Inferior parietal cortex (tissue), 1 donor: Measurements from ENCODE around the gene IL1RAPL2.
"Not testable (repeated sequence)": the region's sequence is repeated elsewhere in the genome, so short reads cannot be mapped to it uniquely, and the experiment has no call there.

ENCODE experiments used
- DNase-seq: peaks from one replicate; pipeline ENCODE4 v3.0.0-alpha.2; 2016; ENCODE audit errors: extremely low spot score

Gene IL1RAPL2

DNA sequence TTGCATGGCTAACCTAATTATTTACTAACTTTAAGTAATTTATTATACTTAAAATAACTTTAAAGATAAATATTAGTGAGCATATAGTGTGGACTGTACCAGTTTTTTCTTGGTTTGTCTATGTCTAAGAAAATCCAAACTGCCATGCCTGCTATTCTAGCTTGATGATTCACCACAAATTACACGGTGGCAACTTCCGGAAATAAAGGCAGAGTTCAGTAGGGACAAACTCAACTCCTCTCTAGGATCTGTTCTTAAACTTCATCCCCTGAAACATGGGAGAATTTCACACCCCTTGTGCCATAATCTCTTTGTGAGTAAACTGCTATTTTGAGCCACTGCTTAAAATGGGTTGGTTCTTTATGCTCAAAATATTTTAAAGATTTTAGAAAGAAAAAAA is 1042.7 kb downstream of the IL1RAPL2 start:
- DNase-seq, result no peak

DNA sequence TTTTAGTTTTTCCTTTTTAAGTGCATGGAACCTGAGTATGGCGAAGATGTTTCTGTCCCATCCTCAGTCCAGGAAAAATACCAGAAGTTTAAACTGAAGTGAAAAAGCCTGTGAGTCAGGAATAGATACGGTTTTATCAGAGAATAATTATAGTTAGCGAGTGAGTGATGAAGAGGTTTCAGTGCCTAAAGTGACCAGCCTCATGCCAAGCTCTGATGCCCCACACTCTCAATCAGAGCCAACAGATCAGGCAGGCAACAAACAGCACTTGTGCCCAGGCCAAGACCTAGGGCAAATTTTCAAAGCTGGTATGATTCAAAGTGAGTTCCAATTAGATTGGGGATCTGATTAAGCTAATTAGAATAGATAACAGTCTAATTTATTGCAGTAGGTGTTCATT is 1043.5 kb downstream of the IL1RAPL2 start:
- DNase-seq, result no peak

DNA sequence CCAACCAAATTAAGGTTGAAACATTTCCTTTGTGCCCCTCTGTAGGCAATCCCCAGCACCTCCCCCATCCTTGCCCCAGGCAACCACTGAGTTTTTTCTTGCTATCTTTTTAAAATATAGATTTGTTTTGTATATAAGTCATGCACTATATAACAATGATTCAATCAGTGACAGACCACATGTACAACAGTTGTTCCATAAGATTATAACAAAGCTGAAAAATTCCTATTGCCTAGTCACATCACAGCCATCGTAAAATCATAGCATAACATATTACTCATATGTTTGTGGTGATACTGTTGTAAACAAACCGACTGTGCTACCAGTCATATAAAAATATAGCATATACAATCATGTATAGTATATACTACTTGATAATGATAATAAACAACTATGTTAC is 1044.4 kb downstream of the IL1RAPL2 start:
- no peak for DNase-seq

DNA sequence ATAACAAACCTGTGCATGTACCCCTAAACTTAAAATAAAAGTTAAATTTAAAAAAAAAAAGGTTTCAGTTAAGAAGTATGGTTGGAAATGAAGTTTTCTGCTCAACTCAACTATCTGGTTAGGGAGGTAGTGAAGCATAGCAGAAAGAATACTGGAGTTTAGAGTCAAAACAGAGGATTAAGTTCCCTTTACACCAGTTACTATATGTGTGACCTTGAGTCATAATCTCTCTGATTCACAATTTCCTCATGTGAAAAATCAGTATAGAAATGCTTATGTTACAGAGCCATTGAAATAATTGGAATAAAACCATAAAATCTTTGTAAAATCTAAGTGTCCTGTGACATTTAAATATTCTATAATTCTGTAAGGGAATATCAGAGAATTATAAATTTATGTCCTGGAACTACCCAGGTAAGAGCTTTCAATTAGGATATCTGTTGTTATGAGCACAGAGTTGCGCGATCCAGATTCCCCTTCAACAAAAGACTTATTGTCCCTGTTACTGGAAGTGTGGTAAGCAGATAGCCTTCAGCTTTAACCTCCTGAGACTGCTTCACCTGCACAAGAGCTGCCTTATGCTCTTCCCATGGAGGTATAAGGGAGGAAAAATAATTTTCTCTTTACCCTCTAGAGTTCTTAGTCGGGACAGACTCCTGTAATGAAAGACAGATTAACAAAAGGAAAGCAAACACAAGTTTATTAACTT is 1052.5 kb downstream of the IL1RAPL2 start:
- DNase-seq, result no peak

DNA sequence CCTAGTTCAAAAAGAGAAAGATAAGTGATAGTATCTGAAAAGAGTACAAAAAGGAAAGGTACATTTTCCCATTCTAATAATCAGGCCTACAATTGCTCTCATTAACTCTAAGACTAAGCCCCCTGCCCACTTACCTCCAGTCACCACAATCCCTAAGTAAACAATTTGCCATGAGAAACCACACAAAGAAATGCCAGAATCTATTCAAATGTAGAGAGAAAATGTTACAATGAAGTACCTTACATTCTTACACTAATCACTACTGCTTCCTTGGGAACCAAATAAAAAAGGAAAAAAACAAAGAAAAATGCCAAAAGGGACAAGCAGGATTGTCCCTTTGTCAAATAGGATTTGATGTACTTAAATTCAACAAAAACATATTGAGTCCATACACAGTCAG is 1068.2 kb downstream of the IL1RAPL2 start:
- DNase-seq, result no peak

DNA sequence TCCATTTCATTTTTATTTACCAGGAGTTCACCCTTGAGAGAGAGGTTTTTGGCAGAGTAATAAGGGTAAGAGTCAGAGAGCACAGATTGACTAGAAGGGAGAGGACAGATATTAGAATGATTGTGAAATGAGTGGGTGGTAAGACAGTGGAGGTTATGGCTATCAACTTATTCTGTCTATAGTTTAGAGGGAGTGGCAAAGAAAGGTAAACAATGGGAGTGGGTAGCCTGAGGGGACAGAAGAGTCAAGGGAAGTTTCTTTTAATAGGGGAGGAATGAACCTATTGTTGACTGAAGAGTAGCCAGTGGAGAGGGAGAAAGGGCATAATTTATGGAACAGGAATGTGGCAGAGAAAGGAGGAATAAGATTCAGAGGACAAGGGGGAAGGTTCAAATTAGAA is 1069.8 kb downstream of the IL1RAPL2 start:
- DNase-seq, result no peak

DNA sequence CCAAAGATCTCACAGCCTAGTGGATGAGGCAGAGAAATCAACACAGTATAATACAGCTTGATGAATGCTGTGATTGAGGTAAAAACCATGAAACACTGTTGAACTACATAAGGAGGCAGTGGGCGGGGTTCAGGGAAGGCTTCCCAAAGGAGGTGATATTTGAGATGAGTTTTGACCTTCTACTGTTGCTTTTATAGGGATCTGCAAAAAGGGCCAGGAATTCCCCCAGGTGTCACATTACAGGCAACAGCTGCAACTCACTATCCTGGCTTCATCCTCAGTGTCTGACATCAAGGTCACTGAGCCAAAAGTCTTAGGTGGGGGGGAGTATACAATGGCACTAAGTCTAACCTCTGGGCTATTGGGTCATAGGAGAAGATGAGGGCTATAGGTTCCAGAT is 1070.7 kb downstream of the IL1RAPL2 start:
- DNase-seq, result no peak

DNA sequence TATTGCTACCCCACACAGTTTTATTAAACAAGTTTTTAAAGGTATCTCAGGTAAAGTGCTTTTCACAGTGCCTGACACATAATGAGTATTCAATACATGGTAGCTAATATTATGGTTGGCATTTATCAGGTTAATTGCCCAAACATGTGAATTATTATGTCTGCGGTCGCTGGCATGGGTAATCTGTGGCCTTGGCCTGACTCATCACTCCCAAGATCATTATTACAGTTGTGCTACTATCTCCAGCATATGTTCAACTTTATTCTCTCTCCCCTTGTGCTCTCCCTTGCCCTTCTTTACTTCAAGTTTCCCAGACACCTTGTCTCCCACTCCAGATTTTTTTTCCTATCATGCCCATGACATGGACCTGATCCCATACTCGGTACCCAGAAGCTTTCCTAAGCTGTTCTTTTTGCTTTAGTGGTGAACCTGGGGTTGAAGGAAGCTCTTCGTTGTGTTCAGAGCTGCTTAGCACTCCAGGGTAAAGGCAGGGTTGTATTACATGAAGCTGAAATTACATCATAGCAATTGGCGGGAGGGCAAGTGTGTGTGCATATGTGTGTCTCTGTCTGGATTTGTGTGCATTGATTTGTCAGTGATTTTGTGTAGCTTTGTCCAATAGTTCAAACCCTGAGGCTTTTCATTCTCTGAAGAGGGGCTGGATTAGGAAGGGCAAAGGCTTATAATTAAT is 1079.8 kb downstream of the IL1RAPL2 start:
- no peak for DNase-seq

DNA sequence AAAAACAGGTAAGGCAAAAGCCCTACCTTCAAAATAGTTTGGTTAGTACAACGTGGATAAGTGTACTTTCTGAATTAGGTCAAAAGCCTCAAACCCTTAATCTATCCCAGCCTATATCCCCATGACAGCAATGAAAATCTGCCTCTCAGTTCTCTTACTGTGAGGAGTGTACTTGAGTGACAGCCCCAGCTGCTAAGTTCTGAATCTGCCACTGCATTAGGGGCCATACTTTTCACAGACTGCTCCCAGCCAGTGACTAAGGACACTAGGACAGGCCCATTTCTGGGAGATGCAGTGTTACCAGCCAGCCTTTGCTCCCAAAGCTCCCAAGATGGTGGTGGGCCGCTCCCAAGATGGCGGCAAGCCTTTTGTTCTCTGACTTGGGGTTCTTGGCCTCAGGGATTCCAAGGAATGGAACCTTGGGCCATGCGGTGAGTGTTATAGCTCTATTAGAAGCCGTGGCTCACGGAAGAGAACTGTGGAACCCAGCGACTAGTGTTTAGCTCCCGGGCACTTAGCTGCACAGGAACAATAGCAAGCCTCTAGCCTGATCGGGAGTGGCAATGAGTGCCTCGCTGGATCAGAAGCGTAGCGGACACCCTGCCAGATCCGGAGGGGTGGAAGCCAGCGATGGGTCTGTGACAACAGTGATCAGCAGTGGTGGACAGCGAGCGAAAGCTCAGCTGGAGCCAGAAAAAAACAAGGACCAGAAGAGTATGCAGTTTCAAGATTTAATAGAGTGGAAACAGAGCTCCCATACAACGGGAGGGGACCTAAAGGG is 1080.8 kb downstream of the IL1RAPL2 start:
- DNase-seq, result no peak

DNA sequence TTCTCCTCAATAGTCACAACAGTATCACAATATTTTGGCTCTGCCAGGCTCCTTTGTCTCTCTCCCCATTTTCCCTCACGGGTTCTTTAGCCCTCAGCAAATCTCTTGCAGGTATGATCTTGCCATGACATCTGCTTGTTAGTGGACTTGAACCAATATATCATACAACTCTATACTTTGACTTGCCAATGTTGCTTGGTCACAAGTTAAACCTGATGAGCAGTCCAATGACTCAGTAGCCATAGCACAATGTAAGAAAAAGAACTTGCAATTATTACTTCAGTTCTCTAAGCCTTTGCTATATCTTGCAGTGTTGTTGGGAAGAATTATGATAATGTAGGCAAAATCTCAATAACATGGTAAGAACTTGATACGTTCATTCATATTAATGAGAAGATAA is 1081.8 kb downstream of the IL1RAPL2 start:
- no peak for DNase-seq

DNA sequence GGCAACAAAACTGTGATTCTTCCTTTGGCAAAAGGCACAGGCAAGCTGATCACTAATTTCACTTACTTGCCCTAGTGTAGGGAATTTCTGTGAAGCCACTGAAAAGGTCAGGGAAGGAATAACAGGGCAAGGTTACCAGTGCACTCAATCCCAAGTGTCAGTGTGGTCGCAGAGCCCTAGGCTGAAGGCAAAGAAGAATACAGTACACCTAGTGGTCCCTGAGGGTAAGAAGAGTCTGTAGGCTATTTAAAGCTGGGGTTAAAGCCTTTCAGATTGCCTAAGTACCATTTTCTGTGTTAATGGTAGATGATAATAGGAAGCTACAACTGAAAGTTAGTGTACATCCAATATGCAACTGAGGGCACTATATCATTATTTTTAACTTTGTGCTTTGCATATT is 1082.7 kb downstream of the IL1RAPL2 start:
- DNase-seq, result no peak

DNA sequence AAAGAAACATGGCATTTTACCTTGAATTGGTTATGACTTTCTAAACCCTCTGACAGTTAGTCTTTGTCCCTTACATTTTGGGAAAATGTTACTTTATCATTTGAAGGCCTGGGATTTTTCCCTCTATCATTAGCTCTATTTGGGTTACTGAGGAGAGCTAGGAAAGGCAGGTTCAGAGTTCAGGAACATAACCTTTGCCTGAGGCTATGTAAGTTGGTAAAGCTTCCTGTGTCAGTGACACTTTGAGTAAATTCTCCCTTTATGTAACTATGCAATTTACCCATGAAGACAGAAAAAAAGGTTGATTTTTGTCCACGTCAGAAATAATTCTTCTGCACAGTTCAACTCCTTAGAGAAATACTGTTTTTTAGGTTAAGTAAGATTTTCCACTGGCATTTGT is 1084.6 kb downstream of the IL1RAPL2 start:
- DNase-seq, result no peak

DNA sequence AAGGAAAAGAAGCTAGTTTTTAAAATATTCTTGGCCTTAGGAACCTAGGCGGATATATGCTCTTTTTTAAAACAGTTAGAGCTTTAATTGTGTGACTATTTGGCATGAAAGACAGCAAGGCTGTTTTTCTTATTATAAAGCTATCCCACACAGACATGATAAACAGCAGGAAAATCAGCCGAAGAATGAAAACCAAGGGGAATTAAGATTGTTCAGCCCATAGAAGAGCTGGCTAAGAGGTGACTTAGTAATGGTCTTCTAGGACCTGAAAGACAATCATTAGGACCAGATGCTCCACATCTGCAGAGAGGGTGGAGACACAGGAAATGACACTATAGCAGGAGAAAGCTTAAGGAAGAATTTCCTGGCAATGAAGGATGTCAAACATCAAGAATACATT is 1085.0 kb downstream of the IL1RAPL2 start:
- no peak for DNase-seq

DNA sequence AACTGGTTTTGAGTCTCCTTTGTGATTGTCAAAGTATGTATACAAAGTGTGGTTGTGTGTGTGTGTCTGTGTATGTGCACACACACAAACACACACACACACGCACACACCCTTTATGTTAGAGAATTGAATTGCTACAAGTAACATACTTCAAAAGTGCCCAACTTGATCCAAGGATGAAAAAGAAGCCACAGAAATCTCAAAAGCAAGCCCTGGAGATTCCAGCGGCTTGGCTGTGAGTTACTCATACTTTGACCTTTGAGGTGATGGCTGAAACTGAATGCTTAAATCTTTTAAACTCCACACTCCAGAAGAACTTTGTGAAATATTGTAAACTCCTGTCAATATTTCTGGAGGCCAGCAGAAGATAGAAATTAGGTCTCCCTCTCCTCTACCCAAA is 1087.9 kb downstream of the IL1RAPL2 start:
- DNase-seq, result no peak

DNA sequence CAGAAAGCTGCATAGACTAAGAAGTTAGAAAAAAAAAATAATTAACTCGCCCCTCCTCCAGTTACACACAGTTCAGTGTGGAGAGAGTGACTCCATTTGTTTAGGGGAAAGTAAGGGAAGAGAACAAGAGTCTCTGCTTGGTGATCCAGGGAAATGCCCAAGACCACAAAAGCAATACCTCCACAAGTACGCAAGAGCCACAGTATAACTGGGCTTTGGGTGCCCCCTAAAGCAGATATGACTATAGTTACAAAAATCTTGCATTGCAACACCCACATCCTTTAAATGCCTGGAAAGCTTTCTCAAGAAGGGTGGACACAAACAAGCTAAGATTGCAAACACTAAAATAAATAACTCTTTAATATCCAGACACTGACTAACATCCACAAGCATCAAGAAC is 1092.1 kb downstream of the IL1RAPL2 start:
- no peak for DNase-seq

DNA sequence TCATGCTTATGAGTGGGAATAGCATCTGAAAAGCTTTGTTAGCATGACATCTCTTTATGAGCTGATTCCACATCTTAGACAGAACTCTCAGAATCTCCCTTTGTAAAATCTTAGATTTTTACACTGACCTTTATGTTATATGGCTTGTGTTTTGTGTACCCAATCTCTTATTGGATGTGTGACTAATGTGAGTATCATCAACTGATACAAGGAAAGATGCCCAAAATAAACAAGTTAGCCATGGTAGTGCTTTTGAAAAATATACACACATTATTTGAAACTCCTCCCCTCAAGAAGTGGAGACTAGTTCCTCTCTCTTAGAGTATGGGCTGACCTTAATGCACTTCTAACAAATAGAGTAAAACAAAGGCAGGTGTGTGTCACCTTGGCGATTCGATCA is 1096.2 kb downstream of the IL1RAPL2 start:
- DNase-seq, result no peak

DNA sequence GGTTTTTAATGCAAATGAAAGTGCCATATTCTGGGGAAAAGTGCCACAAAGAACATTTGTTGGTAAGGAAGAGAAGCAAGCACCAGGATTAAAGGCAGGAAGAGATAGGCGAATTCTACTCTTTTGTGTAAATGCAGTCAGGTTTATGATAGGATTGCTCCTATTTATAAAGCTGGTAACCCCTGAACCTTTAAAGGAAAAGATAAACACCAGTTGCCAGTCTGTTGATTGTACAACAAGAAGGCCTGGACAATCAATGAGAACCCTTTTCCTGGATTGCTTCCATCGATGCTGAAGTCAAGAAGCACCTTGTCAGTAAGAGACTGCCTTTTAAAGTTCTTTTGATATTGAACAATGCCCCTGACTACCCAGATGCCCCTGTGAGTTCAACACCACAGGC is 1098.2 kb downstream of the IL1RAPL2 start:
- DNase-seq, result no peak

DNA sequence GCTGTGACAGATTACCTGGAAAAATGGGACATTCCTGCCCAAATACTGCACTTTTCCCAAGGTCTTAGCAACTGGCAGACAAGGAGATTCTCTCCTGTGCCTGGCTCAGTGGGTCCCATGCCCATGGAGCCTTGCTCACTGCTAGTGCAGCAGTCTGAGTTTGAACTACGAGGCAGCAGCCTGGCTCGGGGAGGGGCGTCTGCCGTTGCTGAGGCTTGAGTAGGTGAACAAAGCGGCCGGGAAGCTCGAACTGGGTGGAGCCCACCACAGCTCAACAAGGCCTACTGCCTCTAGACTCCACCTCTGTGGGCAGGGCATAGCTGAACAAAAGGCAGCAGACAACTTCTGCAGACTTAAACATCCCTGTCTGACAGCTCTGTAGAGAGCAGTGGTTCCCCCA is 1118.3 kb downstream of the IL1RAPL2 start:
- DNase-seq, result not testable (repeated sequence)

DNA sequence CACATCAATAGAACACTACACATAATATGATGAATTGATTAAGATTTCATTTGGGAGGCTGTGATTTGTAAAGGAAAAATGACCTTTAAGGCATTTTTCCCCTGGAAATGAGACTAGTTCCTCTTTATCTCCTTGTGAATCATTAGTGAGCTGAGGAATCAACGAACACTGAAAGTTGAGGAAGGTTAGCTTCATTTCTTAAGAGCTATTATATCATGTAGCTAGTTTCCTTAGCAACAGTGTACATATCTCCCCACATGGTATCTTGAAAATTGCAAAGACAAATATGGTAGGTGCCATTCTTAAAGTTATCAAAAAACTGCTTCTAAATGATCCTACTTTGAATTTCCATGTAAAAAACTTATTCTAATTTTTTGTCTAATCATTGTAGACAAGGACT is 1128.8 kb downstream of the IL1RAPL2 start:
- no peak for DNase-seq

DNA sequence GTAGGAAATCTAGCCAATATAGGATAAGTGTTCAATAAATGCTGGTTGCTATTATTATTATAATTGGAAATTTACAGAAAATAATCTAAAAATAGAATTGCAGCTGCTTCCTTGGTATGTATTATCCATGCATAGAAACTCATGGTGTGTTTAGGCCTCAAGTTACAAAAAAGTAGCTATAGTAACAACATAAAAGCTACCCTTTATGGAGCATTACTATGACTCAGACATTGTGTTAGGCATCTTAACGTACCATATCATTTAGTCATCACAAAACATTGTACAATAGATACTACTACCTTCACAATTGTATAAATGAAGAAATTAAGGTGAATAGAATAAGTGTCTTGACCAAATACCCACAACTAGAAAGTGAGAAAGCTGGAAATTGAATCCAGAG is 1129.5 kb downstream of the IL1RAPL2 start:
- no peak for DNase-seq

DNA sequence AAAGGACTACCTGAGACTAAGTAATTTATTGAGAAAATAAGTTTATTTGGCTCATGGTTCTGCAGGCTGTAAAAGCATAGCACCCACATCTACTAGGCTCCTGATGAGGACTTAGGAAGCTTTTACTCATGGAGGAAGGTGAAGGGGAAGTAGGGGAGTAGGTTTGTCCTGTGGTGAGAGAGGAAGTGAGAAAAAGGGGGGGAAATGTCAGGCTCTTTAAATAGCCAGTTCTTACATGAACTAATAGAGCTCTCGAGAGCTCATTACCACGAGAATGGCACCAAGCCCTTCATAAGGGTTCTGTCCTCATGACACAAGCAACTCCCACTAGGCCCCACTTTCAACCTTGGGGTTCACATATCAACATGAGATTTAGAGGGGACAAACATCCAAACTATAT is 1130.9 kb downstream of the IL1RAPL2 start:
- DNase-seq, result no peak

DNA sequence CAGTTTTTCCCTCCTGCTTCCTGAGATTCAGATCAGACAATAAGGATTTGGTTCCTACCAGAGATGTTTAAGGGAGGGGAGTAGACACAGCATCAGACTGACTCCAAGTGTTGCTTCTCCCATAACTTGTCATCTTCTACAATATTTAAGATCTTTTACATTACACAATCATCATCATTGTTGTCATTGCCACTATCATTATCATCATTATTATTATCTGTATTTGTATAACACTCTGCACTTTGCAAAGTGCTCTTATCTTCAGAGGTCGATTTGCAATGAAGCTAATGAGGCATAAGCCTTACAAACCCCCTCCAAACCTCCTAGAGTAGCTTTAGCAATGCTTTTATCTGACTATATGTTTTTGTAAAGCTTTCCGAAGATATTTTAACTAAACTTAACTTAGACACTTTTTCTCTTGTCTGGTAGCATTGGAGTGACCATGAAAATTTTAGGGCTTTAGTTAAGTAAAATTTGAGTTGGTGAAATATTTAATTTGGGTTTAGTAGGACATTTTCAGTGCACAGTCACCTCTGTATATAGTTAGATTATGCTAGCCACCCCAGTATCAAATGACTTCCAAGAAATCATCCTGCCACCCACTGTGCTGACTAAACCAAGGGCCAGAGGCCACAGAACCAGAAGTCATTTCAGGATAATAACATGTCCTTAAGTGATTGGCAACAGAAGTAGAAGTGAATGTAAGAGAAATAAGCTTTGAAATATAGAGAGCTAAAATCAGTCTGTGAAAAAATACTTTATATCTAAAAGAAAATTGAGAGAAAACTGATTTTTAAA is 1132.2 kb downstream of the IL1RAPL2 start:
- DNase-seq, result no peak
